Measurements from ENCODE around the gene CPLX1. TPM values are rescaled to one million over a fixed set of nuclear protein-coding genes. Genes with fewer than 3 reads are reported as not detected.
A peak's percentile ranks its signal among the peaks of the same experiment; 100 is the strongest.
"Not testable (repeated sequence)": the region's sequence is repeated elsewhere in the genome, so short reads cannot be mapped to it uniquely, and the experiment has no call there.

The CPLX1 gene
- total and polyA plus RNA-seq, 7 experiments from 2014 or later: 0.17 to 1.9 (median 0.58) TPM; not detected in 1

- H3K36me3 ChIP-seq (ENCODE audit: control insufficient read depth in 2 of 3, insufficient read depth in 3 of 3, low read length in 3 of 3); intact Hi-C loops (cut with micrococcal nuclease); H3K9me3 ChIP-seq (ENCODE audit: control insufficient read depth in 2 of 3, low read length in 3 of 3); H3K36me3 Mint-ChIP-seq; H3K27ac ChIP-seq (ENCODE audit: low read depth, low read length); H3K27ac Mint-ChIP-seq; ATAC-seq; H3K4me1 ChIP-seq (ENCODE audit: control insufficient read depth in 2 of 2, insufficient read depth in 2 of 2, low read length in 2 of 2); H3K4me1 Mint-ChIP-seq; POLR2A ChIA-PET; H3K27me3 ChIP-seq (ENCODE audit: control insufficient read depth in 2 of 2, insufficient read depth in 2 of 2, low read length in 2 of 2); H3K4me3 Mint-ChIP-seq; DNase-seq; H3K4me3 ChIP-seq (ENCODE audit: low read length); CTCF ChIA-PET: not testable (repeated sequence)
- Mint-ChIP-seq H3K27me3 (peaks cover 14 to 34% (median 21%) of the 10 kb centered on the region in 5 donors), H3K9me3 (peaks cover 0 to 12% (median 2%) of the 10 kb centered on the region in 11 donors)
These were observed 18.9 kb downstream of the CPLX1 start for GRCh38 chr4:806979-807378.

- ChIA-PET POLR2A (no interaction called here), CTCF (no interaction called here)
- peaks cover 0 to 4% (median 0%) of the 10 kb centered on the region in 3 experiments for H3K9me3 ChIP-seq (ENCODE audit: control insufficient read depth in 2 of 3, low read length in 3 of 3)
- Mint-ChIP-seq H3K9me3 (peaks cover 0 to 17% (median 4%) of the 10 kb centered on the region in 11 donors), H3K4me1 (peaks cover 0 to 8% (median 0%) of the 10 kb centered on the region in 7 donors), H3K27me3 (peaks cover 10 to 26% (median 13%) of the 10 kb centered on the region in 5 donors), H3K27ac (no peak overlapping the region), H3K36me3 (no peaks in the 10 kb centered on the region), H3K4me3 (no peak overlapping the region)
- no peaks in the 10 kb centered on the region for H3K27me3 ChIP-seq (ENCODE audit: control insufficient read depth in 2 of 2, insufficient read depth in 2 of 2, low read length in 2 of 2)
- no peak overlapping the region for H3K27ac ChIP-seq (ENCODE audit: low read depth, low read length)
- no peak for ATAC-seq
- intact Hi-C loops (cut with micrococcal nuclease): no loop called here
- no peaks in the 10 kb centered on the region for H3K36me3 ChIP-seq (ENCODE audit: control insufficient read depth in 2 of 3, insufficient read depth in 3 of 3, low read length in 3 of 3)
- H3K4me1 ChIP-seq (ENCODE audit: control insufficient read depth in 2 of 2, insufficient read depth in 2 of 2, low read length in 2 of 2): peaks cover 0 to 3% of the 10 kb centered on the region in 2 donors
- no peak for DNase-seq
- no peak overlapping the region for H3K4me3 ChIP-seq (ENCODE audit: low read length)
These were observed 21.1 kb downstream of the CPLX1 start for GRCh38 chr4:804804-805203.

GRCh38 chr4:803884-804283 lies 22.0 kb downstream of the CPLX1 start:
- Mint-ChIP-seq H3K4me3 (no peak overlapping the region), H3K27ac (no peak overlapping the region), H3K27me3 (peaks cover 10 to 26% (median 13%) of the 10 kb centered on the region in 5 donors), H3K9me3 (peaks cover 0 to 17% (median 4%) of the 10 kb centered on the region in 11 donors), H3K36me3 (no peaks in the 10 kb centered on the region), H3K4me1 (peaks cover 0 to 16% (median 2%) of the 10 kb centered on the region in 7 donors)
- ChIA-PET CTCF (no interaction called here), POLR2A (no interaction called here)
- DNase-seq (no peak), ATAC-seq (no peak)
- Histone ChIP-seq H3K4me1 (ENCODE audit: control insufficient read depth in 2 of 2, insufficient read depth in 2 of 2, low read length in 2 of 2) (peaks cover 0 to 5% of the 10 kb centered on the region in 2 donors), H3K4me3 (ENCODE audit: low read length) (no peak overlapping the region), H3K9me3 (ENCODE audit: control insufficient read depth in 2 of 3, low read length in 3 of 3) (peaks cover 0 to 4% (median 0%) of the 10 kb centered on the region in 3 experiments), H3K36me3 (ENCODE audit: control insufficient read depth in 2 of 3, insufficient read depth in 3 of 3, low read length in 3 of 3) (no peaks in the 10 kb centered on the region), H3K27me3 (ENCODE audit: control insufficient read depth in 2 of 2, insufficient read depth in 2 of 2, low read length in 2 of 2) (no peaks in the 10 kb centered on the region), H3K27ac (ENCODE audit: low read depth, low read length) (no peak overlapping the region)
- intact Hi-C loops (cut with micrococcal nuclease): no loop called here

- Histone ChIP-seq H3K9me3 (ENCODE audit: control insufficient read depth in 2 of 3, low read length in 3 of 3) (peaks cover 0 to 4% (median 0%) of the 10 kb centered on the region in 3 experiments), H3K27me3 (ENCODE audit: control insufficient read depth in 2 of 2, insufficient read depth in 2 of 2, low read length in 2 of 2) (no peaks in the 10 kb centered on the region), H3K4me3 (ENCODE audit: low read length) (no peak overlapping the region), H3K36me3 (ENCODE audit: control insufficient read depth in 2 of 3, insufficient read depth in 3 of 3, low read length in 3 of 3) (no peaks in the 10 kb centered on the region), H3K27ac (ENCODE audit: low read depth, low read length) (no peak overlapping the region), H3K4me1 (ENCODE audit: control insufficient read depth in 2 of 2, insufficient read depth in 2 of 2, low read length in 2 of 2) (peaks cover 0 to 5% of the 10 kb centered on the region in 2 donors)
- POLR2A ChIA-PET: no interaction called here
- Mint-ChIP-seq H3K4me3 (no peak overlapping the region), H3K27ac (no peak overlapping the region), H3K9me3 (peaks cover 0 to 13% (median 4%) of the 10 kb centered on the region in 11 donors), H3K4me1 (peaks cover 0 to 22% (median 3%) of the 10 kb centered on the region in 7 donors), H3K27me3 (peaks cover 13 to 28% (median 16%) of the 10 kb centered on the region in 5 donors), H3K36me3 (no peaks in the 10 kb centered on the region)
- ATAC-seq: no peak
- intact Hi-C loops (cut with micrococcal nuclease): no loop called here
- CTCF ChIA-PET: no interaction called here
- DNase-seq: no peak
These were observed 24.3 kb downstream of the CPLX1 start for GRCh38 chr4:801436-802124.

GRCh38 chr4:797066-797465 lies 28.9 kb downstream of the CPLX1 start:
- no peak overlapping the region for H3K27ac ChIP-seq (ENCODE audit: low read depth, low read length)
- CTCF ChIA-PET: no interaction called here
- DNase-seq: no peak
- no peak overlapping the region for H3K4me3 ChIP-seq (ENCODE audit: low read length)
- intact Hi-C loops (cut with micrococcal nuclease): no loop called here
- Mint-ChIP-seq H3K27me3 (peaks cover 31 to 44% (median 33%) of the 10 kb centered on the region in 5 donors), H3K4me1 (peaks cover 18 to 40% (median 23%) of the 10 kb centered on the region in 7 donors), H3K27ac (no peak overlapping the region), H3K9me3 (peaks cover 0 to 9% (median 0%) of the 10 kb centered on the region in 11 donors), H3K36me3 (peaks cover 0 to 3% (median 0%) of the 10 kb centered on the region in 5 donors), H3K4me3 (no peak overlapping the region)
- peaks cover 5 to 18% of the 10 kb centered on the region in 2 donors for H3K27me3 ChIP-seq (ENCODE audit: control insufficient read depth in 2 of 2, insufficient read depth in 2 of 2, low read length in 2 of 2)
- H3K4me1 ChIP-seq (ENCODE audit: control insufficient read depth in 2 of 2, insufficient read depth in 2 of 2, low read length in 2 of 2): peaks cover 11 to 19% of the 10 kb centered on the region in 2 donors
- H3K9me3 ChIP-seq (ENCODE audit: control insufficient read depth in 2 of 3, low read length in 3 of 3): peaks cover 0 to 4% (median 0%) of the 10 kb centered on the region in 3 experiments
- H3K36me3 ChIP-seq (ENCODE audit: control insufficient read depth in 2 of 3, insufficient read depth in 3 of 3, low read length in 3 of 3): no peaks in the 10 kb centered on the region
- ATAC-seq: no peak
- POLR2A ChIA-PET: interaction anchor here (0.8 kb wide), 1 partner anchor 26 kb away, joined by 6 read pairs; no protein-coding TSS in a partner anchor

- H3K4me3 ChIP-seq (ENCODE audit: low read length): no peak overlapping the region
- H3K4me1 Mint-ChIP-seq: peaks cover 18 to 37% (median 23%) of the 10 kb centered on the region in 7 donors
- ChIA-PET CTCF (no interaction called here), POLR2A (interaction anchor here (0.8 kb wide), 1 partner anchor 27 kb away, joined by 6 read pairs; no protein-coding TSS in a partner anchor)
- H3K27ac Mint-ChIP-seq: no peak overlapping the region
- peaks cover 0 to under 1% (median 0%) of the 10 kb centered on the region in 11 donors for H3K9me3 Mint-ChIP-seq
- peaks cover 0 to 3% (median 0%) of the 10 kb centered on the region in 5 donors for H3K36me3 Mint-ChIP-seq
- no peak for DNase-seq
- H3K36me3 ChIP-seq (ENCODE audit: control insufficient read depth in 2 of 3, insufficient read depth in 3 of 3, low read length in 3 of 3): no peaks in the 10 kb centered on the region
- peak overlapping the region in 2 of 10 donors; percentile 44 to 65 for H3K4me3 Mint-ChIP-seq
- peaks cover 11 to 19% of the 10 kb centered on the region in 2 donors for H3K4me1 ChIP-seq (ENCODE audit: control insufficient read depth in 2 of 2, insufficient read depth in 2 of 2, low read length in 2 of 2)
- H3K27me3 ChIP-seq (ENCODE audit: control insufficient read depth in 2 of 2, insufficient read depth in 2 of 2, low read length in 2 of 2): peaks cover 5 to 18% of the 10 kb centered on the region in 2 donors
- H3K27me3 Mint-ChIP-seq: peaks cover 31 to 42% (median 33%) of the 10 kb centered on the region in 5 donors
- no peaks in the 10 kb centered on the region for H3K9me3 ChIP-seq (ENCODE audit: control insufficient read depth in 2 of 3, low read length in 3 of 3)
- no peak for ATAC-seq
- intact Hi-C loops (cut with micrococcal nuclease): no loop called here
- no peak overlapping the region for H3K27ac ChIP-seq (ENCODE audit: low read depth, low read length)
These were observed 29.7 kb downstream of the CPLX1 start for GRCh38 chr4:796206-796605.
